Ovary (tissue), 9 donors: ENCODE measurements around the gene CFAP70. TPM values are rescaled to one million over a fixed set of nuclear protein-coding genes. Genes with fewer than 3 reads are reported as not detected.

Experiments
- DNase-seq, 5 donors: peaks; one replicate each; pipeline ENCODE4 v3.0.0-alpha.2; 2019 to 2020
- H3K27ac ChIP-seq, 2 donors: fragments of 200-600 bp; one replicate each; pipeline versions ENCODE4 v1.5.1 to v1.8.0; 2019 to 2022
- H3K27me3 ChIP-seq: fragments of 200-600 bp; one replicate; pipeline ENCODE4 v1.8.0; 2022
- H3K36me3 ChIP-seq: fragments of 200-600 bp; sonication (generic); one replicate; pipeline ENCODE4 v1.5.1; 2019
- H3K4me1 ChIP-seq: one replicate; pipeline ENCODE4 v1.8.1; 2013; ENCODE audit warnings: mild to moderate bottlenecking, moderate library complexity; ENCODE audit not compliant: insufficient read depth
- H3K4me3 ChIP-seq: fragments of 200-600 bp; sonication (generic); one replicate; pipeline ENCODE4 v1.5.1; 2017
- H3K9me3 ChIP-seq, 2 donors: fragments of 200-600 bp in 1 of 2; sonication (generic) in 1 of 2; one replicate each; pipeline versions ENCODE4 v1.5.1 to v1.8.1; 2013 to 2019; ENCODE audit warnings: mild to moderate bottlenecking in 1 of 2, moderate library complexity in 1 of 2
- CTCF ChIP-seq, 3 donors: fragments of 450-650 bp in 2 of 3; fragments of 200-600 bp in 1 of 3; IDR thresholded peaks; one replicate each; pipeline versions ENCODE4 v1.5.1 to v1.8.0; 2016 to 2022; ENCODE audit warnings: antibody characterized with exemption in 3 of 3, mild to moderate bottlenecking in 1 of 3
- EP300 ChIP-seq: sonication (generic); formaldehyde crosslinking; IDR thresholded peaks from one replicate; pipeline ENCODE4 v1.6.1; 2017; ENCODE audit warnings: antibody characterized with exemption
- POLR2A ChIP-seq: fragments of 450-650 bp; IDR thresholded peaks from one replicate; pipeline ENCODE4 v1.6.1; 2017; ENCODE audit warnings: antibody characterized with exemption, mild to moderate bottlenecking, moderate library complexity
- whole genome bisulfite sequencing, 3 donors: extraction: QIAGEN DNeasy Blood & Tissue Kit in 1 of 3; methylation state at CpG; one replicate each; pipeline versions ENCODE4 v1.1.5 to v1.1.7; 2013 to 2017; 5-methylcytosine and 5-hydroxymethylcytosine counted together
- intact Hi-C, 4 donors: fragments of 100-400 bp; cut with DNase I; formaldehyde crosslinking; loops; one replicate each; pipeline versions ENCODE4 v1.11.0 to v1.15.1; 2022 to 2023
- polyA plus RNA-seq, 2 donors: library from polyadenylated mRNA; stranded (reverse); fragments of 200-250 nt in 1 of 2; fragments of 350-450 nt in 1 of 2; fragmentation: Illumina TruSeq in 1 of 2; extraction: RNeasy Lipid Tissue Mini Kit (QIAGEN cat#74804) in 1 of 2; gene quantifications; one replicate each; pipeline ENCODE4 v1.2.3, GENCODE V29; 2013 to 2014
- total RNA-seq, 7 donors: library from RNA; depleted of rRNA in 2 of 7; stranded (reverse); fragments of >200 nt in 2 of 7; fragmentation: NEBNext Ultra II Directional in 3 of 7; extraction: Animal tissue kit (Norgen Biotek cat#: 25700) in 3 of 7; gene quantifications; one replicate each; pipeline versions ENCODE4 v1.1.0 to v1.2.4, GENCODE V29; 2016 to 2023
- donor health status: DM: no; HTN: no; CAD: no; lungs with moderate emphysema.
- donor health status: DM: no; HTN: no; CAD: no.
- donor health status: Bipolar disorder and iron deficiency.
- donor health status: DM: yes; HTN: yes; CAD: no.
- donor health status: DM: no; HTN: no; CAD: no.
- donor health status: DM: yes; HTN: yes; CAD: no.

CFAP70 gene
- total and polyA plus RNA-seq, 9 donors, result 1.8 to 36.9 (median 3.8) TPM

- Histone ChIP-seq H3K4me3 (peak overlapping the region; percentile 69), H3K36me3 (no peaks in the 10 kb centered on the region), H3K27me3 (no peaks in the 10 kb centered on the region), H3K4me1 (peaks cover 3% of the 10 kb centered on the region), H3K9me3 (no peaks in the 10 kb centered on the region), H3K27ac (no peak overlapping the region)
- no peak for DNase-seq
- intact Hi-C loops, result no loop called here
- 21 to 31% (median 29%) methylated on average over 5 of the region's 5 CpGs for WGBS, 3 donors
- TF ChIP-seq EP300, result no peak
Measured at GRCh38 chr10:73357821-73358220, 843 bp downstream of the CFAP70 start.

- intact Hi-C loops, result no loop called here
- H3K9me3 ChIP-seq, result no peaks in the 10 kb centered on the region
- 41 to 50% (median 44%) methylated on average over 4 of the region's 4 CpGs for WGBS, 3 donors
Measured at GRCh38 chr10:73357166-73357565, 1.5 kb downstream of the CFAP70 start.

GRCh38 chr10:73344269-73344668 lies 14.4 kb downstream of the CFAP70 start:
- no peak overlapping the region for H3K4me3 ChIP-seq
- H3K36me3 ChIP-seq, result no peaks in the 10 kb centered on the region
- H3K4me1 ChIP-seq, result no peaks in the 10 kb centered on the region
- DNase-seq, result no peak
- H3K27ac ChIP-seq, result no peak overlapping the region
- intact Hi-C loops, result no loop called here
- TF ChIP-seq POLR2A (no peak), EP300 (no peak), CTCF (IDR thresholded peaks at IDR 0.05) (no peak)
- H3K9me3 ChIP-seq, result no peaks in the 10 kb centered on the region
- WGBS, 3 donors, result 89 to 93% (median 92%) methylated on average over 1 of the region's 1 CpG
- no peaks in the 10 kb centered on the region for H3K27me3 ChIP-seq

More at GRCh38 chr10:73357166-73357565, 1.5 kb downstream of the CFAP70 start:
- TF ChIP-seq CTCF (IDR thresholded peaks at IDR 0.05) (no peak), EP300 (no peak), POLR2A (no peak)
- Histone ChIP-seq H3K27me3 (no peaks in the 10 kb centered on the region), H3K4me1 (peaks cover 3% of the 10 kb centered on the region), H3K27ac (no peak overlapping the region), H3K36me3 (no peaks in the 10 kb centered on the region), H3K4me3 (no peak overlapping the region)
- no peak for DNase-seq

GRCh38 chr10:73340121-73340520 lies 18.5 kb downstream of the CFAP70 start:
- intact Hi-C loops, result no loop called here
- Histone ChIP-seq H3K36me3 (no peaks in the 10 kb centered on the region), H3K4me3 (no peak overlapping the region), H3K27me3 (no peaks in the 10 kb centered on the region), H3K9me3 (no peaks in the 10 kb centered on the region), H3K27ac (no peak overlapping the region), H3K4me1 (no peaks in the 10 kb centered on the region)
- DNase-seq, result no peak
- 93 to 96% (median 93%) methylated on average over 3 of the region's 3 CpGs for WGBS, 3 donors
- TF ChIP-seq POLR2A (no peak), CTCF (IDR thresholded peaks at IDR 0.05) (no peak), EP300 (no peak)

GRCh38 chr10:73339436-73339835 lies 19.2 kb downstream of the CFAP70 start:
- no peak for DNase-seq
- no peaks in the 10 kb centered on the region for H3K36me3 ChIP-seq
- H3K27me3 ChIP-seq, result no peaks in the 10 kb centered on the region
- intact Hi-C loops, result no loop called here
- H3K27ac ChIP-seq, result no peak overlapping the region
- TF ChIP-seq POLR2A (no peak), CTCF (IDR thresholded peaks at IDR 0.05) (no peak), EP300 (no peak)
- H3K4me3 ChIP-seq, result no peak overlapping the region
- 89 to 97% (median 95%) methylated on average over 7 of the region's 7 CpGs for WGBS, 3 donors
- no peaks in the 10 kb centered on the region for H3K4me1 ChIP-seq
- no peaks in the 10 kb centered on the region for H3K9me3 ChIP-seq
